H9 (cell line): ENCODE data around the gene FOXP2. TPM values are rescaled to one million over a fixed set of nuclear protein-coding genes. Genes with fewer than 3 reads are reported as not detected.

Experiments
- DNase-seq: peaks from one replicate; pipeline ENCODE4 v3.0.0-alpha.2; 2017
- H2AFZ ChIP-seq: one replicate; pipeline ENCODE4 v1.6.1; 2013; ENCODE audit warnings: mild to moderate bottlenecking, low read length, control low read depth, moderate library complexity
- H2AK5ac ChIP-seq: 2 replicates; pipeline ENCODE4 v1.6.1; 2013; ENCODE audit warnings: low read length, control low read depth, mixed read lengths; ENCODE audit not compliant: insufficient read length
- H2BK120ac ChIP-seq: one replicate; pipeline ENCODE4 v1.6.1; 2013; ENCODE audit warnings: low read depth, mild to moderate bottlenecking, low read length, control low read depth, inconsistent platforms; ENCODE audit not compliant: poor library complexity, severe bottlenecking
- H2BK12ac ChIP-seq: 2 replicates; pipeline ENCODE4 v1.6.1; 2013; ENCODE audit warnings: low read length, control low read depth, mixed read lengths, low read depth; ENCODE audit not compliant: insufficient read length
- H2BK15ac ChIP-seq: 2 replicates; pipeline ENCODE4 v1.6.1; 2013; ENCODE audit warnings: low read depth, low read length, control low read depth
- H2BK20ac ChIP-seq: one replicate; pipeline ENCODE4 v1.6.1; 2013; ENCODE audit warnings: low read depth, mild to moderate bottlenecking, low read length, control low read depth, inconsistent platforms; ENCODE audit not compliant: poor library complexity, severe bottlenecking
- H2BK5ac ChIP-seq: 2 replicates; pipeline ENCODE4 v1.6.1; 2013; ENCODE audit warnings: low read length, control low read depth, mixed read lengths; ENCODE audit not compliant: insufficient read length
- H3K14ac ChIP-seq: 2 replicates; pipeline ENCODE4 v1.6.1; 2013; ENCODE audit warnings: low read length, control low read depth; ENCODE audit not compliant: insufficient read depth
- H3K18ac ChIP-seq: 2 replicates; pipeline ENCODE4 v1.6.1; 2013; ENCODE audit warnings: low read depth, mild to moderate bottlenecking, mixed read lengths, low read length, control low read depth; ENCODE audit not compliant: insufficient read length
- H3K23ac ChIP-seq: 2 replicates; pipeline ENCODE4 v1.6.1; 2013; ENCODE audit warnings: low read length, control low read depth, mixed read lengths, low read depth; ENCODE audit not compliant: insufficient read length
- H3K23me2 ChIP-seq: 2 replicates; pipeline ENCODE4 v1.6.1; 2013; ENCODE audit warnings: low read depth, mild to moderate bottlenecking, mixed read lengths, low read length, control low read depth; ENCODE audit not compliant: insufficient read length, poor library complexity, severe bottlenecking
- H3K27ac ChIP-seq: 2 replicates; pipeline ENCODE4 v1.5.1; 2013; ENCODE audit warnings: low read length, control low read depth, mixed read lengths, low read depth; ENCODE audit not compliant: insufficient read length
- H3K27me3 ChIP-seq: 2 replicates; pipeline ENCODE4 v1.6.1; 2013; ENCODE audit warnings: low read length, control low read depth, inconsistent platforms; ENCODE audit not compliant: insufficient read depth
- H3K4ac ChIP-seq: 2 replicates; pipeline ENCODE4 v1.6.1; 2013; ENCODE audit warnings: low read depth, mild to moderate bottlenecking, control low read depth, inconsistent platforms, low read length, moderate library complexity
- H3K4me1 ChIP-seq: 2 replicates; pipeline ENCODE4 v1.6.1; 2013; ENCODE audit warnings: low read length, control low read depth, inconsistent platforms; ENCODE audit not compliant: insufficient read depth
- H3K4me2 ChIP-seq: 2 replicates; pipeline ENCODE4 v1.6.1; 2013; ENCODE audit warnings: low read length, control low read depth, mixed read lengths; ENCODE audit not compliant: insufficient read length, insufficient read depth
- H3K56ac ChIP-seq: 2 replicates; pipeline ENCODE4 v1.6.1; 2013; ENCODE audit warnings: low read depth, mild to moderate bottlenecking, mixed read lengths, low read length, control low read depth; ENCODE audit not compliant: insufficient read length
- H3K79me1 ChIP-seq: 2 replicates; pipeline ENCODE4 v1.6.1; 2013; ENCODE audit warnings: low read depth, mild to moderate bottlenecking, moderate library complexity, low read length, control low read depth, inconsistent platforms; ENCODE audit not compliant: insufficient read depth, poor library complexity, severe bottlenecking
- H3K79me2 ChIP-seq: 2 replicates; pipeline ENCODE4 v1.6.1; 2013; ENCODE audit warnings: low read length, control low read depth, inconsistent platforms; ENCODE audit not compliant: insufficient read depth
- H3K9ac ChIP-seq: 2 replicates; pipeline ENCODE4 v1.6.1; 2013; ENCODE audit warnings: low read length, control low read depth, mixed read lengths; ENCODE audit not compliant: insufficient read length; ENCODE audit errors: extremely low read depth
- H3K9me3 ChIP-seq: one replicate; pipeline ENCODE4 v1.6.1; 2013; ENCODE audit warnings: low read depth, low read length, inconsistent platforms; ENCODE audit not compliant: control insufficient read depth
- H3T11ph ChIP-seq: one replicate; pipeline ENCODE4 v1.6.1; 2013; ENCODE audit warnings: mild to moderate bottlenecking, low read length, control low read depth, inconsistent platforms
- H4K20me1 ChIP-seq: one replicate; pipeline ENCODE4 v1.6.1; 2013; ENCODE audit not compliant: control insufficient read depth, insufficient read length, insufficient read depth
- H4K5ac ChIP-seq: 2 replicates; pipeline ENCODE4 v1.6.1; 2013; ENCODE audit warnings: low read depth, mild to moderate bottlenecking, mixed read lengths, low read length, control low read depth; ENCODE audit not compliant: insufficient read length
- H4K8ac ChIP-seq: replicated peaks from 2 replicates; pipeline ENCODE4 v1.6.1; 2013; ENCODE audit warnings: low read length, control low read depth, mixed read lengths, low read depth; ENCODE audit not compliant: insufficient read length
- H4K91ac ChIP-seq: 2 replicates; pipeline ENCODE4 v1.6.1; 2013; ENCODE audit warnings: low read depth, mild to moderate bottlenecking, moderate library complexity, mixed read lengths, low read length, control low read depth; ENCODE audit not compliant: insufficient read length
- H3K27ac Mint-ChIP-seq, 3 experiments: 2 replicates in 2 of 3; 3 replicates in 1 of 3; pipeline ENCODE4 v1.8.0; 2020 to 2021; ENCODE audit warnings: mixed read lengths in 3 of 3, mild to moderate bottlenecking in 1 of 3, moderate library complexity in 1 of 3
- H3K27me3 Mint-ChIP-seq: 2 replicates; pipeline ENCODE4 v1.8.0; 2021; ENCODE audit warnings: low read depth, mild to moderate bottlenecking, moderate library complexity, mixed read lengths
- H3K36me3 Mint-ChIP-seq, 3 experiments: 2 replicates in 2 of 3; 3 replicates in 1 of 3; pipeline ENCODE4 v1.8.0; 2020 to 2021; ENCODE audit warnings: low read depth in 3 of 3, mixed read lengths in 3 of 3; ENCODE audit not compliant: insufficient read depth in 1 of 3
- H3K4me1 Mint-ChIP-seq, 2 experiments: 2 replicates each; pipeline ENCODE4 v1.8.0; 2020; ENCODE audit warnings: mixed read lengths in 2 of 2
- H3K4me3 Mint-ChIP-seq, 2 experiments: 2 replicates in 1 of 2; 3 replicates in 1 of 2; pipeline ENCODE4 v1.8.0; 2020 to 2021; ENCODE audit warnings: mild to moderate bottlenecking in 2 of 2, mixed read lengths in 2 of 2, moderate library complexity in 1 of 2
- H3K9me3 Mint-ChIP-seq, 2 experiments: 2 replicates in 1 of 2; 3 replicates in 1 of 2; pipeline ENCODE4 v1.8.0; 2020; ENCODE audit warnings: mild to moderate bottlenecking in 2 of 2, mixed read lengths in 2 of 2, moderate library complexity in 1 of 2
- WGBS: extraction: QIAGEN DNeasy Blood & Tissue Kit; methylation state at CpG from one replicate; pipeline ENCODE4 v1.1.7; 2013; ENCODE audit warnings: missing lambda C conversion rate, low lambda C conversion rate, mixed read lengths; ENCODE audit not compliant: insufficient read length; ENCODE audit errors: extremely low coverage; 5-methylcytosine and 5-hydroxymethylcytosine counted together
- total RNA-seq: library from RNA; stranded (reverse); gene quantifications from 2 replicates; pipeline ENCODE4 v1.2.1, GENCODE V29; 2021
- TF ChIP-seq, protein P1 (sequence below): fragments of 200-600 bp; sonication (generic); conservative IDR thresholded peaks from 3 replicates; pipeline ENCODE4 v1.8.0; 2021; ENCODE audit warnings: antibody characterized with exemption, mild to moderate bottlenecking

FOXP2 gene
- total RNA-seq, 1 experiment from 2014 or later, result not detected

GRCh38 chr7:114554781-114555537, 140.3 kb downstream of the FOXP2 start:
- no peak overlapping the region for H2AK5ac ChIP-seq
- no peak overlapping the region for H4K91ac ChIP-seq
- no peak overlapping the region for H4K5ac ChIP-seq
- H3T11ph ChIP-seq, result no peak overlapping the region
- H2BK20ac ChIP-seq, result no peak overlapping the region
- no peaks in the 10 kb centered on the region for H3K79me2 ChIP-seq
- Mint-ChIP-seq H3K4me1 (no peaks in the 10 kb centered on the region), H3K9me3 (no peaks in the 10 kb centered on the region), H3K27me3 (no peaks in the 10 kb centered on the region; the same call in 1 of the 2 replicates), H3K4me3 (no peak overlapping the region), H3K27ac (no peak overlapping the region), H3K36me3 (no peaks in the 10 kb centered on the region)
- no peak overlapping the region for H3K56ac ChIP-seq
- H2BK12ac ChIP-seq, result no peak overlapping the region
- H2BK5ac ChIP-seq, result no peak overlapping the region
- H3K79me1 ChIP-seq, result no peaks in the 10 kb centered on the region
- H4K8ac ChIP-seq, result no peak overlapping the region
- no peak overlapping the region for H3K18ac ChIP-seq
- H3K27ac ChIP-seq, result no peak overlapping the region
- H4K20me1 ChIP-seq, result no peaks in the 10 kb centered on the region
- H3K4me1 ChIP-seq, result no peaks in the 10 kb centered on the region
- no peak overlapping the region for H3K4ac ChIP-seq
- H3K23ac ChIP-seq, result no peak overlapping the region
- H3K9me3 ChIP-seq, result no peaks in the 10 kb centered on the region
- DNase-seq, result no peak
- H3K27me3 ChIP-seq, result no peaks in the 10 kb centered on the region
- no peak overlapping the region for H3K4me2 ChIP-seq
- no peak overlapping the region for H3K14ac ChIP-seq
- H3K9ac ChIP-seq, result no peak overlapping the region
- no peak overlapping the region for H2BK15ac ChIP-seq
- H2AFZ ChIP-seq, result no peak overlapping the region
- H3K23me2 ChIP-seq, result no peaks in the 10 kb centered on the region
- no peak overlapping the region for H2BK120ac ChIP-seq
- TF ChIP-seq, protein P1, sequence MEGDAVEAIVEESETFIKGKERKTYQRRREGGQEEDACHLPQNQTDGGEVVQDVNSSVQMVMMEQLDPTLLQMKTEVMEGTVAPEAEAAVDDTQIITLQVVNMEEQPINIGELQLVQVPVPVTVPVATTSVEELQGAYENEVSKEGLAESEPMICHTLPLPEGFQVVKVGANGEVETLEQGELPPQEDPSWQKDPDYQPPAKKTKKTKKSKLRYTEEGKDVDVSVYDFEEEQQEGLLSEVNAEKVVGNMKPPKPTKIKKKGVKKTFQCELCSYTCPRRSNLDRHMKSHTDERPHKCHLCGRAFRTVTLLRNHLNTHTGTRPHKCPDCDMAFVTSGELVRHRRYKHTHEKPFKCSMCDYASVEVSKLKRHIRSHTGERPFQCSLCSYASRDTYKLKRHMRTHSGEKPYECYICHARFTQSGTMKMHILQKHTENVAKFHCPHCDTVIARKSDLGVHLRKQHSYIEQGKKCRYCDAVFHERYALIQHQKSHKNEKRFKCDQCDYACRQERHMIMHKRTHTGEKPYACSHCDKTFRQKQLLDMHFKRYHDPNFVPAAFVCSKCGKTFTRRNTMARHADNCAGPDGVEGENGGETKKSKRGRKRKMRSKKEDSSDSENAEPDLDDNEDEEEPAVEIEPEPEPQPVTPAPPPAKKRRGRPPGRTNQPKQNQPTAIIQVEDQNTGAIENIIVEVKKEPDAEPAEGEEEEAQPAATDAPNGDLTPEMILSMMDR, result no peak
- WGBS, result no CpG with 5 or more reads among the region's 6 CpGs
